GM19328 (cell line): ENCODE results near the gene PHLPP2.

ENCODE experiments used
- ATAC-seq: cut with Tn5 transposase; IDR thresholded peaks from one replicate; pipeline ENCODE4 v1.9.1; 2021; ENCODE audit warnings: mild to moderate bottlenecking, moderate library complexity; ENCODE audit not compliant: unreplicated experiment

Gene PHLPP2

GRCh38 chr16:71672803-71673581 is 51.5 kb downstream of the PHLPP2 start:
- ATAC-seq, result no peak

- ATAC-seq, result no peak
Measured at GRCh38 chr16:71672125-71672524, 52.4 kb downstream of the PHLPP2 start.

GRCh38 chr16:71671165-71671564 is 53.3 kb downstream of the PHLPP2 start:
- ATAC-seq, result no peak

- no peak for ATAC-seq
Measured at GRCh38 chr16:71670537-71670936, 54.0 kb downstream of the PHLPP2 start.

GRCh38 chr16:71669926-71670536 is 54.5 kb downstream of the PHLPP2 start:
- ATAC-seq, result no peak

- no peak for ATAC-seq
Measured at GRCh38 chr16:71666928-71667707, 57.4 kb downstream of the PHLPP2 start.

- ATAC-seq, result no peak
Measured at GRCh38 chr16:71666264-71666663, 58.2 kb downstream of the PHLPP2 start.

GRCh38 chr16:71659471-71659870 is 65.0 kb downstream of the PHLPP2 start:
- ATAC-seq, result no peak

GRCh38 chr16:71658771-71659170 is 65.7 kb downstream of the PHLPP2 start:
- ATAC-seq, result no peak

- no peak for ATAC-seq
Measured at GRCh38 chr16:71649704-71650103, 74.8 kb downstream of the PHLPP2 start.

GRCh38 chr16:71648921-71649320 is 75.6 kb downstream of the PHLPP2 start:
- no peak for ATAC-seq

GRCh38 chr16:71648162-71648561 is 76.3 kb downstream of the PHLPP2 start:
- ATAC-seq, result no peak

- no peak for ATAC-seq
Measured at GRCh38 chr16:71647391-71647790, 77.1 kb downstream of the PHLPP2 start.

GRCh38 chr16:71645450-71645849 is 79.1 kb downstream of the PHLPP2 start:
- ATAC-seq, result no peak

- no peak for ATAC-seq
Measured at GRCh38 chr16:71637398-71637797, 87.1 kb downstream of the PHLPP2 start.

- ATAC-seq, result no peak
Measured at GRCh38 chr16:71635632-71636031, 88.9 kb downstream of the PHLPP2 start.

- no peak for ATAC-seq
Measured at GRCh38 chr16:71631776-71632175, 92.7 kb downstream of the PHLPP2 start.

GRCh38 chr16:71630808-71631207 is 93.7 kb downstream of the PHLPP2 start:
- ATAC-seq, result no peak

- ATAC-seq, result no peak
Measured at GRCh38 chr16:71629278-71630016, 95.1 kb downstream of the PHLPP2 start.

GRCh38 chr16:71628810-71629209 is 95.7 kb downstream of the PHLPP2 start:
- no peak for ATAC-seq

- no peak for ATAC-seq
Measured at GRCh38 chr16:71627731-71628181, 96.7 kb downstream of the PHLPP2 start.
